GM21360 (cell line): ENCODE data around the gene SOX12.
"Not testable (repeated sequence)": the region's sequence is repeated elsewhere in the genome, so short reads cannot be mapped to it uniquely, and the experiment has no call there.

Experiments used
- ATAC-seq: cut with Tn5 transposase; IDR thresholded peaks from one replicate; pipeline ENCODE4 v1.9.1; 2021; ENCODE audit warnings: mild to moderate bottlenecking, moderate library complexity; ENCODE audit not compliant: unreplicated experiment

The SOX12 gene

DNA sequence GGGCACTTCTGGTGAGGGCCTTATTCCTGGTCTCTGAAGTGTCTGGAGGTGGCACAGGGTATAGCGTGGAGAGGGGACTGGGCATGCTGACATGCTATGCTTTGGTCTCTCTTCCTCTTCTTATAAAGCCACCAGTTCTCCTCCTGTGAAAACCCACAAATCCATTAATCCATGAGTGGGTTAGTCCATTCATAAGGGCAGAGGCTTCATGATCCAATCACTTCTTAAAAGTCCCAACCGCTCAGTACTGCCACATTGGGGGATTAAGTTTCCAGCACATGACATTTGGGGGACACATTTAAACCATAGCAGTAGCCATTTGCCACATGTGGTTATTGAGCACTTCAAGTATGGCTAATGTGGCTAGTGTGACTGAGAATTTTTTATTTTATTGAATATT is 51.4 kb downstream of the SOX12 start:
- no peak for ATAC-seq

DNA sequence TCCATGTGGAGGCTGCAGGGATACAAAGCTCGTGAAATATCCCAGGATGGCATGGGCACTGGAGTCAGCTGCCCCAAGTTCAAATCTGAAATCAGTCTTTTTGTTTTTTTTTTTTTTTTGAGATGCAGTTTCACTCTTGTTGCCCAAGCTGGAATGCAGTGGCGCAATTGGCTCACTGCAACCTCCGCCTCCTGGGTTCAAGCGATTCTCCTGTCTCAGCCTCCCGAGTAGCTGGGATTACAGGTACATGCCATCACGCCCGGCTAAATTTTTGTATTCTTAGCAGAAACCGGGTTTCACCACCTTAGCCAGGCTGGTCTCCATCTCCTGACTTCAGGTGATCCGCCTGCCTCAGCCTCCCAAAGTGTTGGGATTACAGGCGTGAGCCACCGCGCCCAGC is 52.2 kb downstream of the SOX12 start:
- not testable (repeated sequence) for ATAC-seq

- ATAC-seq, result no peak
Observed at GRCh38 chr20:378961-379336, 53.6 kb downstream of the SOX12 start.
